ENCODE data around the gene RBMX.
"Not testable (repeated sequence)": the region's sequence is repeated elsewhere in the genome, so short reads cannot be mapped to it uniquely, and the experiment has no call there.

RBMX gene

DNA sequence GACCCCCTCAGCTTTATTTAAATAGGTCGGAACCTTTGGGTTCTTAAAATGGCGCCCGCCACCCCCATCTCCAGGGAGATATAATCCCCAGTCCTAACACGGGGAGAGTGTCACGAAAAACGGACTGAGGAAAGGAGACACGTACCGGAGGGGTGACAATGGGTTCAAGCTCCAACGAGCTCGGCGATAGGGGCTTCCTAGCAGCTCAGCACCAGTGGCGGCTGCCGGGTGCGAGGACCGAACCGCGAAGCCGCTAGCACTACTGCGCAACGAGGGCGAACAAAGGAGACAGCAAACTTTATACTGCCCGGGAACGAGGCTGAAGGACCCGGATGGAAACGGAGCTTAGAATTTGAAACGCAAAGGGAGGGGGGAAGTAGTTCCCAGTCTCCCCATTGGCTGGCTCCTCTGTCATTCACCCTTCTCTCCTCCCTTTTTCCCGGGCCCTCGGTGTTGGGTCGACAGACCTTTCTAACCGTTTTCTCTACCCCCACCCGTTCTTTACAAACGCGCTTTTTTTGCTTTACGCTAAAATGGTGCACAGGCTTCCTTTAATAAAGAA, at the start of gene RBMX:
RBMX (minus strand) TSS at position 274 of the 562 bp plus-strand sequence. CDS start 1,298 bp downstream, outside the sequence.
- peak; percentile 74 to 86 for DNase-seq (ENCODE audit: low read depth in 1 of 2, low spot score in 1 of 2)

DNA sequence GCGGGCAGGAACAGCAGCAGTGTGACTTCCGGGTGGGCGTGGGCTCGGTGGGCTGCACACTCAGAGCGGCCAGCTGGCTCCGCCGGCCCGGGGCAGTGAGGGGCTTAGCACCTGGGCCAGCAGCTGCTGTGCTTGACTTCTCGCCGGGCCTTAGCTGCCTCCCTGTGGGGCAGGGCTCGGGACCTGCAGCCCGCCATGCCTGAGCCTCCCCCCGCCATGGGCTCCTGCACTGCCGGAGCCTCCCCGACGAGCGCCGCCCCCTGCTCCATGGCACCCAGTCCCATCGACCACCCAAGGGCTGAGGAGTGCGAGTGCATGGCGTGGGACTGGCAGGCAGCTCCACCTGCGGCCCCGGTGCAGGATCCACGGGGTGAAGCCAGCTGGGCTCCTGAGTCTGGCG, 40.9 kb upstream of the RBMX start:
- not testable (repeated sequence) for DNase-seq (ENCODE audit: low read depth in 1 of 2, low spot score in 1 of 2)

DNA sequence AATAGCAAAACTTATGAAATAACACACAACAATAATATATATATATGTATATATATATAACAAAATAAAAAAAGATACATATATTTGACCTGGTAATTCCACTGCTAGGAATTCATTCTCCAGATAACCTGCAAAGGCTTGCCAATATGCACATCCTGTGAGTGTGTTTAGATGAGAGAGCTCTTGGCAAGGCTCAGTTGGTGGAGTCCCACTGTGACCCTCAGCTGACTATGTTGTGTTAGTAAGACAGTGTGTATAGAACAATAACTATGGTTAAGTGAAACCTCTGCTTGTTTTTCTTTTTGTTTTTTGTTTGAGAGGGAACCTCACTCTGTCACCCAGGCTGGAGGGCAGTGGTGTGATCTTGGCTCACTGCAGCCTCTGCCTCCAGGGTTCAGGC, 39.5 kb upstream of the RBMX start:
- DNase-seq (ENCODE audit: low read depth in 1 of 2, low spot score in 1 of 2) = no peak

DNA sequence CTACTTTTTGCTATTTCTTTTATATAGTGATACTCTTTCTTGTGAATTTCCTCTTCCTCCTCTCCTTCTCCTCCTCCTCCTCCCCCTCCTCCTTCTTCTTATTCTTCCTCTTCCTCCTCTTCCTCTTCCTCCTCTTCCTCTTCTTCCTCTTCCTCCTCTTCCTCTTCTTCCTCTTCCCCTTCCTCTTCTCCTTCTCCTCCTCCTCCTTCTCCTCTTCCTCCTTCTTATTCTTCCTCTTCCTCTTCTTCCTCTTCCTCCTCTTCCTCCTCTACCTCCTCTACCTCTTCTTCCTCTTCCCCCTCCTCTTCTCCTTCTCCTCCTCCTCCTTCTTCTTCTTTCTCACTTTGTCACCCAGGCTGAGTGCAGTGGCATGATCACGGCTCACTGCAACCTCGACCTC, 36.3 kb upstream of the RBMX start:
- DNase-seq (ENCODE audit: low read depth in 1 of 2, low spot score in 1 of 2) = no peak

DNA sequence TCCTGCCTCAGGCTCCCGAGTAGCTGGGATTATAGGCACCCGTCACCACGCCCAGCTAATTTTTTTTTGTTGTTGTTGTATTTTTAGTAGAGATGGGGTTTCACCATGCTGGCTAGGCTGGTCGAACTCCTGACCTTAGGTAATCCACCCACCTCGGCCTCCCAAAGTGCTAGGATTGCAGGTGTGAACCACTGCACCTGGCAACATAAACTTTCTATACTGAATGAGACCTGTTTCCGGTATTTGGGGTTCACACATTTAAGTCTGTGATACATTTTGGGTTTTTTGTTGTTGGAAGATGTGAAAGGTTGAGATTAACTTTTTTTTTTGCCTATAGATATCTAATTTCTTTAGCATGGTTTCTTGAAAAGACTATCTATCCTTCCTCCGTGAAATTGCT, 31.1 kb upstream of the RBMX start:
- not testable (repeated sequence) for DNase-seq (ENCODE audit: low read depth in 1 of 2, low spot score in 1 of 2)

DNA sequence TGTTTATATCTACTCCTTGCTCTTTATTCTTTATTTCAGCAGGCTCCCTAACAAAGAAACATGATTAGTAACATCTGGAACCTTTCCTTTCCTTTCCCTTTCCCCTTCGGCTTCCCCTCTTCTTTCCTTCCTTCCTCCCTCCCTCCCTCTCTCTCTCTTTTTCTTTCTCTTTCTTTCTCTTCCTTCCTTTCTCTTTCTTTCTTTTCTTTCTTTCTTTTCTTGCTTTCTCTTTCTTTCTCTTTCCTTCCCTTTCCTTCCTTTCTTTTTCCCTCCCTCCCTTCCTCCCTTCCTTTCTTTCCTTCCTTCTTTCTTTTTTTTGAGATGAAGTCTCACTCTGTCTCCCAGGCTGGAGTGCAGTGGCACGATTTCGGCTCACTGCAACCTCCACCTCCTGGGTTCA, 30.7 kb upstream of the RBMX start:
- DNase-seq (ENCODE audit: low read depth in 1 of 2, low spot score in 1 of 2) = no peak

DNA sequence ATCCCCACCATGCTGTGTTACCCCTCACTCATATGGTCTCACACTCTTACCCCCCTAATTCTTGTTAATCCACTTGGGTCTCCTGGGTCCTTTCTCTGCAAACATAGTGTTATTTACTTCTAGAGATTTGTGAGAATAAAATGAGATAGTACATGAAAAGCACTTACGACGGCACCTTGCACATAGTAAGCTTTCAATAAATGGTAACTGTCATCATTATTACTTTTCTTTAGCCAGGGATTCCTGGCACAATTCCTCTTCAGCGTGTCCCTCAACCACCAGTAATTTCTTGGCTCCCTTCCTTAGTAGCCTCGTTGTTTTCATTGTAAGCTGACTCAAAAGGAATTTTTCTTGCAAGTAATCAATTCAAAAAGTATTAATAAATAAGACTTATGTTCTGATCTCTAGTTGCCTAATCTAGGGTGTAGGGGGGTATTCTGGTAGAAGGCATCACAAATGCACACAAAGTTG, 30.1 kb upstream of the RBMX start:
- DNase-seq (ENCODE audit: low read depth in 1 of 2, low spot score in 1 of 2) = no peak

DNA sequence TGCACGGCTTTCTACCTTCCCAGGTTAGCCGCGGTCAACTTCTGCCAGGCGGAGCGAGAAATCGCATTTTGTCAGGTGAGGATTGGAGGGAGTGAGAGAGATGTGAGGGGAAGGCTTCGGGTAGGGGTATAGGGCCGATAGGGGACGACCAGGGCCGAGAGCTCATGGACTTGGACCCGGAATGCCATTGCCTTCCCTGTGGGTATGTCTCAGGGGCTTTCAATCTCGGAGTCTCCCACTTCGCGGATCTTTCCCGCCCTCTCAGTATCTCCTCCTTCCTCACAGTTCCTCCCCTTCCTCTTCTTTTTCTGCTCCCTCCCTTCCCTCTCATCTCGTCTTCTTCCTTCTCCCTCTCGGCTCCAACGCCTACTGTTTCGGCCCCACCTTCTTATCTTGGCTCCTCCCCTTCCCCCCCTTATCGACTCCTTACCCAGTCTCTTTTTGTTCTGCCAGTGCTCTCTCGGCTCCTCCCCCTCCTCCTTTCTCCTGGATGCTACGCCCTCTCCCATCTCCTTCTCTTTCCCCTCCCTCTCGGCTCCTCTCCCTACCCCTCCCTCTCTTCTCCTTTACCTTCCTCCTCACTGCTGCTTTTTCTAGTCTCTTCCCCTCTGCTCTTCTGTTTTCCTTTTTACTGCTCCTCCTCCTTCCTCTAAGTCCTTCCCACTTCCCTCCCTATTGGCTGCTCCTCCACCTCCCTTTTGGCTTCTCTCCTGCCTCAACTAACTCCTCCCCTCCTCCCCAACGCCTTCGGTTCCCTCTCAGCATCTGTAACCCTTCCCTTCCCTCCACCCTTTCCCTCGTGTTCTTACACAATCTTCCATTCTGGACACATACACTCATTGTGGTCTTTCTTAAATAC, 29.4 kb upstream of the RBMX start:
- DNase-seq (ENCODE audit: low read depth in 1 of 2, low spot score in 1 of 2) = peak; percentile 3 to 48

DNA sequence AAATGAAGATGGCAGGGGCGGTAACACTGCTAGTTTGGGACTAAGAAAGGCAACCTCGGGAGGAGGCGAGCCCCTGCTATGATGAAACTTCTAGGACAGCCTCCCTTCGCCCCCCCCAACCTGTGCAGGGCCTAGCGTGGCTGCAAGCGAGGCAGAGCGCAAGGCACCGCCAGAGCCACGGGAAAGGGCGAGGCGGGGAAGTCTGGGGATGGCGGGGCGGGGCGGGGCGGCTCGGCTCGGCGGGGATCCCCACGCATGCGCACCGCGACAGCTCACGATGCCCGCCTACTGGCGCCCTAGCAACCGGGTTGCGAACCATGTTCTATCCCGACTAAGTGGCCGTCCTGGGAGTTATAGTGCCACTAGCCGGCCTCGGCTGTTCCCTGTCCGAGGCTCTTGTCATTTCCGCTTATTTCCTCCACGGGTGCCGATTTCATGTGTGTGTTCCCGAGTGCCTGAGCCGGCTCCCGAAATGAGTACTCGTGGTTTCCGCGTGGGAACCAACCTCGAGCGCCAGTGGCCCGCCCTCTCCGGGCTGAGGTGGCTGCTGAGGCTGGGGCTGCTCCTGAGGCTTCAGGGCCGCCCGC, 28.7 kb upstream of the RBMX start:
- DNase-seq (ENCODE audit: low read depth in 1 of 2, low spot score in 1 of 2) = peak; percentile 52 to 55

DNA sequence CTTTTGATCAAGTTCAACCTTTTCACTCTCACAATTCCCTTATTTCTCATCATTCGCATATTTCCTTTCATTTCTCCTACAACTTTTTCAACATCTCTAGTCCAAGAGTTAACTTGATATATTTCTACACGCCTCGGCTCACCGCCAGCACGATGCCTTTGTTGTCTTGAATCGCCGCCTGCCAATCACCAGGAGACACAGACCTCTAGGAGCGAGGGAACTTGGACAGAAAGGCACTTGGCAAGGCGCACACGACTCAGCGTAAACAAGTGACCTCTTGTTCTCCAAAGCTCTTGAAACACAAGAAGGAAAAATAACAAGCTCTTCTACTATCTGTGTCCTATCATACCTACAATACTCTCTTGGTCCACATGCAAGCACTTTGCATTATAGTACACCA, 27.1 kb upstream of the RBMX start:
- no peak for DNase-seq (ENCODE audit: low read depth in 1 of 2, low spot score in 1 of 2)

DNA sequence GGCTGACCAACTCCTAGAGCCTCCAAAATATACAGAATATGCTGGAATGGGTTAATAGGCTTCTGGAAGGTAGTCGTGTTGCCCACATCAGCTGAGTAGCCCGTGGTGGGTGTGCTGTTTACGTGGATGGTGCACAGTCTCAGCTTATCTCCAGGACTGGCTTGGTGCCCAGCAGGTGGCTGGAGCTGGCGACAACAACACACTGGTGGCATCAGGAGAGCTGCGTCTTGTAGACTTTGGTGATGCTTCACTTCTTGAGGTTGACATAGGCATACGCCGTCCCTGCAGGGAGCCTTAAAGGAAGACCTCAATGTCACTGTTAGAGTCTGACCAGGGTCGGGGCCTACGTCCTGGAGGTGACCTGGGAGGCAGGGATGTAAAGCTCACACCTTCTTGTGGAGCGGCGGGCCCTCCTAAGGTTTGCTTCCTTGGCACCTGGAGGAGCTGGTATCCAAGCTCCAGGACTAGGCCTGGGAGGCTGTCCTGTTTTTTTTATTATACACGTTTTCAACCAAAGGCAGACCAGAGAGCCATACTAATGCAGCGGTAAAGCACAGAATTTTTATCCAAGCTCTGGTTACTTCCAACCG, 26.5 kb upstream of the RBMX start:
- no peak for DNase-seq (ENCODE audit: low read depth in 1 of 2, low spot score in 1 of 2)

DNA sequence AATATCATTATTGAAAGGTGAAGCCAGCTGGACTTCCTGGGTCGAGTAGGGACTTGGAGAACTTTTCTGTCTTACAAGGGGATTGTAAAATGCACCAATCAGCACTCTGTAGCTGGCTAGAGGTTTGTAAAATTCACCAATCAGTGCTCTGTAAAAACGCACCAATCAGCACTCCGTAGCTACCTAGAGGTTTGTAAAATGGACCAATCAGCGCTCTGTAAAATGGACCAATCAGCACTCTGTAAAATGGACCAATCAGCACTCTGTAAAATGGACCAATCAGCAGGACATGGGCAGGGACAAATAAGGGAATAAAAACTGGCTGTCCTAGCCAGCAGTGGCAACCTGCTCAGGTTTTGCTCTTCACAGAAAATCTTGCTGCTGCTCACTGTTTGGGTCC, 23.5 kb upstream of the RBMX start:
- not testable (repeated sequence) for DNase-seq (ENCODE audit: low read depth in 1 of 2, low spot score in 1 of 2)

DNA sequence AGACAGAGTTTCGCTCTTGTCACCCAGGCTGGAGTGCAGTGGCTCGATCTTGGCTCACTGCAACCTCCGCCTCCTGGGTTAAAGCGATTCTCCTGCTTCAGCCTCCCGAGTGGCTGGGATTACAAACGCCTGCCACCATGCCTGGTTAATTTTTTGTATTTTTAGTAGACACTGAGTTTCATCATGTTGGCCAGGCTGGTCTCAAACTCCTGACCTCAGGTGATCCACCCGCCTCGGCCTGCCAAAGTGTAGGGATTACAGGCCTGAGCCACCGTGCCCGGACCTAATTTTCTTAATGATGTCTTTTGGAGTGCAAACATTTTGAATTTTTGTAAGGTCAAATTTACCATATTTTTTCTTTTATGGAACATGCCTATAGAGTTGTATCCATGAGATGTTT, 19.5 kb upstream of the RBMX start:
- not testable (repeated sequence) for DNase-seq (ENCODE audit: low read depth in 1 of 2, low spot score in 1 of 2)

DNA sequence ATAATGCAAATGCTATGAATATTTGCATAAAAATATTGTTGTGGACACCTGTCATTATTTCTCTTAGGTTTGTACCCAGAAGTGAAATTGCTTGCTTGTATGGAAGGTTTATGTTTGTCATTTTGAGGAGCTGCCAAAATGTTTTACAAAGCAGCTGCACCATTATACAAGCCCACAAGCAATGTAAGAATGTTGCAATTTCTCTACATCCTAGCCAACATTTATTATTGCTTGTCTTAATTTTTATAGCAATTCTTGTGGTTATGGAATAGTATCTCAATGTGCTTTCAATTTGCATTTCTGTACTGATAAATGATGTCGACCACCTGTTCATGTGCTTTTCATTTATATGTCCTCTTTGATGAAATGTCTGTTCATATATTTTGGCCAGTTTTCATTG, 18.7 kb upstream of the RBMX start:
- no peak for DNase-seq (ENCODE audit: low read depth in 1 of 2, low spot score in 1 of 2)

DNA sequence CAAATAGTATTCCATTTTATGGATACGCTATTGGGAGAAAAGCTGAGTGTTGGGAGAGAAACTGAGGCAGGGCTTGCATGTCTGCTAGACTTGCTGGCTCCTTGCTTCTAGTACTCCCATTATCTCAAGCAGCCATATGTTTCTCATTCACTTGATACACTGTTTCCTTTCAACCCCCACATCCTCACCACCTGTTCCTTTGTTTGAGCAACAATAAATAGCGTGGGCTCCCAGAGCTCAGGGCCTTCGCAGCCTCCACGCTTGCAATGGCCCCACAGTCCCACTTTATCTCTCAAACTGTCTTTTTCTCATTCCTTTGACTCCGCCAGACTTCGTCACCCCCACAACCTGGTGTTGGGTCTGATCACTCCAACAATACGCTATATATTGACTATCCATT, 18.2 kb upstream of the RBMX start:
- DNase-seq (ENCODE audit: low read depth in 1 of 2, low spot score in 1 of 2) = not testable (repeated sequence)

DNA sequence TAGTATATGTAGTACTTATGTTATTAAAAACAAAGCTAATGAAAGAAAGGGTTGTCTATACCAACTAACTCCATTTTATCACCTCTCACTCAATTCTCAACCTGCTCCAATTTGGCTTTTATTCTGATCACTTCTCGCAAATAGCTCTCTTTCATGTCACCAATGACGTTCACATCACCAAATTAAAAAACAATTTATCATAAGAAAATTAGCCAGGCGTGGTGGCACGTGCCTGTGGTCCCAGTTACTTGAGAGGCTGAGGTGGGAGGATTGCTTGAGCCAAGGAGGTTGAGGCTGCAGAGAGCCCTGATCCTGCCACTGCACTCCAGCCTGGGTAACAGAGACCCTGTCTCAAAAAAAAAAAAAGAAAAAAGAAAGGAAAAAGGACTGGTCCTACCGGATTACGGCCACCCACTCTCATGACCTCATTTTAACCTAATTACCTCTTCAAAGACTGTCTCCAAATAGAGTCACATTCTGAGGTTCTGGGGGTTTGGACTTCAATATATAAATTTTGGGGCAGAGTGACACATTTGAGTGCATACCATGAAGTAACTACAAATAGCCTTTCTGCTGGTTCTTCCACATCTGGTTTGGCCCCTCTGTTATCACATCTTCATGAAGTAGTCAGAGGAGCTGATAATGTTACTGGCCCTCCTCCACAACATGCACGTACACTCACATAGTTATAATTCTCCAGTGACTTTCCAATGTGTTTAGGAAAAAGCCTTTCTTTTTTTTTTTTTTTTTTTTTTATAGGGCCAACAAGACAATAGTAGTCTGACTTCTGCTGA, 15.8 kb upstream of the RBMX start:
- DNase-seq (ENCODE audit: low read depth in 1 of 2, low spot score in 1 of 2) = no peak

DNA sequence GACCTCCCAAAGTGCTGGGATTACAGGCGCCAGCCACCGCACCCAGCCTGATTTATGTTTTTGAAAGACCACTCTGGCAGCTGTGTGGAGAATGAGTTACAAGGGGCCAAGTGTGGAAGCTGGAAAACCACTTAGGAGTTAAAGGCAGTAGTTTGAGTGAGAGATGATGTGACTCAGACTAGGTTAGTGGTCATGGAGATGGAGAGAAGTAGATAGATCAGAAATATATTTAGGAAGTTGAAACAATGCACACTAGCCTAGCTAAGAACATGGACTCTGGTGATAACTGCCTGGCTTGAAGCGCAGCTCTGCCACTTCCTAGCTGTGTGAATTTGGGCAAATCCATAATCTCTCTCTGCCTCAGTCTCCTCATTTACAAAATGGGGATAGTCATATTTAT, 11.9 kb upstream of the RBMX start:
- DNase-seq (ENCODE audit: low read depth in 1 of 2, low spot score in 1 of 2) = no peak

DNA sequence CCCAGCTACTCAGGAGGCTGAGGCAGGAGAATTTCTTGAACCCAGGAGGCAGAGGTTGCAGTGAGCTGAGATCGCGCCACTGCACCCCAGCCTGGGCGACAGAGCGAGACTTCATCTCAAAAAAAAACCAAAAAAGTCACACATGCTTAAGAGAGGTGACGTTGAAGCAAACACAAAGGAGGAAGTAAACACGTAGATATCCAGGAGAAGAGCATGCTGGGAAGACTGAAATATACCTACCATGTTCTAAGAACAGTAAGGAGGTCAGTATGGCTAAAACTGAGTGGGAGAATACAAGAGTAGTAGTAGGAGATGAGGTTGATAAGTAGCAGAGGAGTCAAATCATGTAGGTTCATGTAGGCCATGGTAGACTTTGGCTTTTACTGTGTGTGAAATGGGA, 10.1 kb upstream of the RBMX start:
- DNase-seq (ENCODE audit: low read depth in 1 of 2, low spot score in 1 of 2) = not testable (repeated sequence)

DNA sequence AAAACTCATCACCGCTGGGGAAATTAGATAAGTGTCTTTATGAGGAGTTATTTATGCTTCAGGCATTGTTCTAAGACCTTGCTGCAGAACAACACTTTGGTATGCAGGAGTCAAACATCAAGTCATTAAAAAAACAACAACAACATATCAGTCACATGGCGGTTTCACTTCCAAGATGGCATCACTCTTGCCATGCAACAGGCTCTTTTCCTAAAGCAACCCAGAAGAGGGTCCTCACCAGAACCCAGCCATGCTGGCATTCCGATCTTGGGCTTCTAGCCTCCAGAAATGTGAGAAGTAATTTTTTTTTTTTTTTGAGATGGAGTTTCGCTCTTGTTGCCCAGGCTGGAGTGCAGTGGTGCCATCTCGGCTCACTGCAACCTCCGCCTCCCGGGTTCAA, 8.7 kb upstream of the RBMX start:
- DNase-seq (ENCODE audit: low read depth in 1 of 2, low spot score in 1 of 2) = no peak

DNA sequence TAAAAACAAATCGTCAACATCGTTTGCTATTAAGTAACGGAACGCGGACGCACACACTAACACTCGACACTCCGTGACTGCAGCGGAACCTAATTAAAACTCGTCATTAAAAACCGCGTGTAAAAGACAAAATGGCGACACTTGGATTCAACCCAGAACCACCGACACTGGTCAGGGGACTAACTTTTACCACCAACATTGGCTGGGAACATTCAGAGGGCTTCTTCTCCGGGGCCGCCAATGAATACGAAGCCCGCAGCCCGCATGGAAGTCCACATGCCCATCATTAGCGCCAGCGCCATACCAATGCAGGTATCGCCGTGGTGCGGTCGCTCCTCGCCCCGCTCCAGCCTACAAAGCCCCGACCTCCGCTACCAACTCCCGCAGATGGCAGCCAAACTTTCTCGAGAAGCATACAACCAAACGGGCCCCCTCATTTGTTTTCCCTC, 498 bp downstream of the RBMX start:
- DNase-seq (ENCODE audit: low read depth in 1 of 2, low spot score in 1 of 2) = peak in 1 of 2 donors; percentile 20

All from activated CD4-positive, alpha-beta T cell treated with anti-CD3 and anti-CD28 coated beads, Interleukin-2, amount 50 U/mL, for 24 hours (primary cell).